Kidney (tissue), 14 donors: ENCODE measurements around the gene PLK4. TPM values are rescaled to one million over a fixed set of nuclear protein-coding genes. Genes with fewer than 3 reads are reported as not detected.

Experiments used
- DNase-seq, 5 donors: peaks; one replicate each; pipeline ENCODE4 v3.0.0-alpha.2; 2013 to 2020
- FAIRE-seq: peaks from 2 replicates; lab custom pipeline; 2012; peaks lifted over from hg19 to GRCh38; lab: Jason Lieb, UNC
- H3K27ac ChIP-seq, 2 donors: one replicate each; pipeline ENCODE4 v1.7.0; 2013; ENCODE audit warnings: low read depth in 2 of 2, low read length in 2 of 2, inconsistent platforms in 1 of 2
- H3K27me3 ChIP-seq: one replicate; pipeline ENCODE4 v1.7.1; 2013; ENCODE audit warnings: low read length, inconsistent platforms; ENCODE audit not compliant: control insufficient read depth, insufficient read depth
- H3K36me3 ChIP-seq, 3 donors: one replicate each; pipeline versions ENCODE4 v1.7.0 to v1.7.1; 2013; ENCODE audit warnings: low read length in 3 of 3, control low read depth in 1 of 3, inconsistent platforms in 1 of 3; ENCODE audit not compliant: insufficient read depth in 3 of 3, control insufficient read depth in 2 of 3
- H3K4me1 ChIP-seq, 3 donors: one replicate each; pipeline versions ENCODE4 v1.7.0 to v1.7.1; 2013; ENCODE audit warnings: low read length in 3 of 3, inconsistent platforms in 1 of 3, low read depth in 1 of 3; ENCODE audit not compliant: control insufficient read depth in 2 of 3, insufficient read depth in 2 of 3
- H3K4me3 ChIP-seq, 3 donors: one replicate each; pipeline versions ENCODE4 v1.7.0 to v1.8.1; 2013; ENCODE audit warnings: low read length in 3 of 3, control low read depth in 1 of 3, inconsistent platforms in 1 of 3
- H3K9ac ChIP-seq, 3 donors: one replicate each; pipeline versions ENCODE4 v1.7.0 to v1.7.1; 2013; ENCODE audit warnings: low read length in 3 of 3, control low read depth in 1 of 3, inconsistent platforms in 1 of 3
- H3K9me3 ChIP-seq, 3 donors: one replicate each; pipeline versions ENCODE4 v1.7.0 to v1.7.1; 2013; ENCODE audit warnings: low read length in 3 of 3, control low read depth in 1 of 3, inconsistent platforms in 1 of 3; ENCODE audit not compliant: control insufficient read depth in 2 of 3, insufficient read depth in 1 of 3
- CTCF ChIP-seq: IDR thresholded peaks from 3 replicates; pipeline ENCODE4 v1.5.1; 2012; ENCODE audit warnings: mild to moderate bottlenecking, moderate library complexity, borderline replicate concordance; ENCODE audit not compliant: insufficient read depth; ENCODE audit errors: extremely low read depth
- intact Hi-C: fragments of 100-400 bp; cut with DNase I; formaldehyde crosslinking; loops from one replicate; pipeline ENCODE4 v1.11.1; 2022
- polyA plus RNA-seq: library from polyadenylated mRNA; stranded (reverse); fragments of 350-450 nt; fragmentation: Illumina TruSeq; extraction: RNeasy Lipid Tissue Mini Kit (QIAGEN cat#74804); gene quantifications from one replicate; pipeline ENCODE4 v1.2.3, GENCODE V29; 2014; ENCODE audit warnings: low read depth, low replicate concordance; ENCODE audit not compliant: insufficient read depth
- total RNA-seq: library from RNA; stranded (reverse); fragmentation: NEBNext Ultra II Directional; extraction: Animal tissue kit (Norgen Biotek cat#: 25700); gene quantifications from one replicate; pipeline ENCODE4 v1.2.1, GENCODE V29; 2021
- donor health status: control.
- donor health status: control.
- donor health status: control.
- donor health status: control.
- donor health status: control.
- donor health status: DM: yes; HTN: yes; CAD: no.
- donor health status: Normal renal cell carcinoma (clear cell type).

PLK4 gene
- total and polyA plus RNA-seq, 2 donors from 2014 or later, result 0.56 to 2.0 TPM

GRCh38 chr4:127846765-127847164 lies 33.9 kb upstream of the PLK4 start:
- intact Hi-C loops, result no loop called here
- DNase-seq, result no peak
- no peak for TF ChIP-seq CTCF
- Histone ChIP-seq H3K9ac (no peak overlapping the region), H3K27me3 (no peaks in the 10 kb centered on the region), H3K9me3 (peaks cover 2 to 19% (median 6%) of the 10 kb centered on the region in 3 donors), H3K27ac (no peak overlapping the region), H3K36me3 (no peaks in the 10 kb centered on the region), H3K4me1 (no peaks in the 10 kb centered on the region), H3K4me3 (no peak overlapping the region)
- FAIRE-seq, result no peak

- Histone ChIP-seq H3K27me3 (no peaks in the 10 kb centered on the region), H3K9ac (no peak overlapping the region), H3K36me3 (no peaks in the 10 kb centered on the region), H3K27ac (no peak overlapping the region), H3K4me3 (no peak overlapping the region), H3K4me1 (no peaks in the 10 kb centered on the region), H3K9me3 (peaks cover 2 to 19% (median 6%) of the 10 kb centered on the region in 3 donors)
- TF ChIP-seq CTCF, result no peak
- intact Hi-C loops, result no loop called here
- DNase-seq, result no peak
- FAIRE-seq, result no peak
Measured at GRCh38 chr4:127849505-127850234, 31.0 kb upstream of the PLK4 start.

GRCh38 chr4:127852661-127853060 lies 28.0 kb upstream of the PLK4 start:
- TF ChIP-seq CTCF, result no peak
- DNase-seq (no peak), FAIRE-seq (no peak)
- no peak overlapping the region for H3K4me3 ChIP-seq
- no peak overlapping the region for H3K27ac ChIP-seq
- intact Hi-C loops, result no loop called here
- peaks cover 2 to 19% (median 4%) of the 10 kb centered on the region in 3 donors for H3K9me3 ChIP-seq
- H3K27me3 ChIP-seq, result no peaks in the 10 kb centered on the region
- no peaks in the 10 kb centered on the region for H3K4me1 ChIP-seq
- no peaks in the 10 kb centered on the region for H3K36me3 ChIP-seq
- no peak overlapping the region for H3K9ac ChIP-seq
